GM21529 (cell line): ENCODE measurements around the gene L1CAM.

Experiments
- ATAC-seq: cut with Tn5 transposase; IDR thresholded peaks from one replicate; pipeline ENCODE4 v1.9.1; 2021; ENCODE audit not compliant: unreplicated experiment

Gene L1CAM

GRCh38 chrX:153903991-153904957, 18.3 kb upstream of the L1CAM start, which contains the start of gene AVPR2:
AVPR2 (plus strand) TSS chrX:153904673; CDS start chrX:153905146, 473 bp downstream.
- no peak for ATAC-seq

GRCh38 chrX:153903238-153903980, 17.4 kb upstream of the L1CAM start:
- no peak for ATAC-seq

GRCh38 chrX:153902385-153902784, 16.4 kb upstream of the L1CAM start:
- no peak for ATAC-seq

- no peak for ATAC-seq
Observed at GRCh38 chrX:153901753-153902140, 15.8 kb upstream of the L1CAM start.

GRCh38 chrX:153900831-153901752, 15.1 kb upstream of the L1CAM start:
- ATAC-seq, result peak; percentile 89

- ATAC-seq, result no peak
Observed at GRCh38 chrX:153897899-153898298, 11.9 kb upstream of the L1CAM start.

GRCh38 chrX:153889123-153889522, 3.1 kb upstream of the L1CAM start:
- no peak for ATAC-seq

GRCh38 chrX:153888344-153888743, 2.4 kb upstream of the L1CAM start:
- peak; percentile 59 for ATAC-seq

- no peak for ATAC-seq
Observed at GRCh38 chrX:153887385-153887784, 1.4 kb upstream of the L1CAM start.

GRCh38 chrX:153886915-153887314, 942 bp upstream of the L1CAM start:
- ATAC-seq, result no peak

GRCh38 chrX:153885208-153885787, 675 bp downstream of the L1CAM start:
- ATAC-seq, result no peak

GRCh38 chrX:153884590-153884989, 1.4 kb downstream of the L1CAM start:
- ATAC-seq, result no peak

- no peak for ATAC-seq
Observed at GRCh38 chrX:153884136-153884535, 1.8 kb downstream of the L1CAM start.

- ATAC-seq, result no peak
Observed at GRCh38 chrX:153883163-153883843, 2.7 kb downstream of the L1CAM start.

- ATAC-seq, result no peak
Observed at GRCh38 chrX:153882557-153882956, 3.4 kb downstream of the L1CAM start.

GRCh38 chrX:153882086-153882498, 3.9 kb downstream of the L1CAM start:
- no peak for ATAC-seq

GRCh38 chrX:153881281-153881680, 4.7 kb downstream of the L1CAM start:
- no peak for ATAC-seq

GRCh38 chrX:153880440-153880815, 5.5 kb downstream of the L1CAM start:
- no peak for ATAC-seq

GRCh38 chrX:153879741-153880439, 6.1 kb downstream of the L1CAM start:
- no peak for ATAC-seq
